DMS 273 (cell line): ENCODE results near the gene NPLOC4.
"Not testable (repeated sequence)": the region's sequence is repeated elsewhere in the genome, so short reads cannot be mapped to it uniquely, and the experiment has no call there.

Experiments
- DNase-seq: peaks from one replicate; lab custom pipeline; 2025; ENCODE audit not compliant: unreplicated experiment; lab: John Stamatoyannopoulos, UW

The NPLOC4 gene

GRCh38 chr17:81635973-81636504 is 873 bp downstream of the NPLOC4 start:
- peak; percentile 75 for DNase-seq

- DNase-seq: no peak
Measured at GRCh38 chr17:81635431-81635830, 1.5 kb downstream of the NPLOC4 start.

- DNase-seq: no peak
Measured at GRCh38 chr17:81631482-81631881, 5.4 kb downstream of the NPLOC4 start.

- DNase-seq: no peak
Measured at GRCh38 chr17:81630274-81630673, 6.6 kb downstream of the NPLOC4 start.

- DNase-seq: no peak
Measured at GRCh38 chr17:81621494-81622130, 15.3 kb downstream of the NPLOC4 start.

- not testable (repeated sequence) for DNase-seq
Measured at GRCh38 chr17:81618307-81618706, 18.6 kb downstream of the NPLOC4 start.

- no peak for DNase-seq
Measured at GRCh38 chr17:81616877-81617276, 20.0 kb downstream of the NPLOC4 start.

- no peak for DNase-seq
Measured at GRCh38 chr17:81615401-81615930, 21.4 kb downstream of the NPLOC4 start.

GRCh38 chr17:81612172-81612970 is 24.5 kb downstream of the NPLOC4 start:
- no peak for DNase-seq

- no peak for DNase-seq
Measured at GRCh38 chr17:81609541-81610311, 27.2 kb downstream of the NPLOC4 start.

- no peak for DNase-seq
Measured at GRCh38 chr17:81608605-81609004, 28.3 kb downstream of the NPLOC4 start.

- no peak for DNase-seq
Measured at GRCh38 chr17:81608082-81608481, 28.8 kb downstream of the NPLOC4 start.

- no peak for DNase-seq
Measured at GRCh38 chr17:81607431-81607830, 29.5 kb downstream of the NPLOC4 start.

- DNase-seq: no peak
Measured at GRCh38 chr17:81603846-81604610, 32.9 kb downstream of the NPLOC4 start.

- DNase-seq: peak; percentile 82
Measured at GRCh38 chr17:81601525-81602120, 35.3 kb downstream of the NPLOC4 start.

- no peak for DNase-seq
Measured at GRCh38 chr17:81599719-81600486, 37.0 kb downstream of the NPLOC4 start.

GRCh38 chr17:81593105-81593871 is 43.6 kb downstream of the NPLOC4 start:
- no peak for DNase-seq

GRCh38 chr17:81591971-81592370 is 44.9 kb downstream of the NPLOC4 start:
- no peak for DNase-seq

GRCh38 chr17:81590121-81590520 is 46.8 kb downstream of the NPLOC4 start:
- no peak for DNase-seq
